Caco-2 (cell line): ENCODE results near the gene ABTB1. TPM values are rescaled to one million over a fixed set of nuclear protein-coding genes. Genes with fewer than 3 reads are reported as not detected.

Source experiments
- BruUV-seq: library from RNA; stranded (reverse); fragments of 400-500 nt; replicated peaks from 2 replicates; lab custom pipeline; 2021; lab: Mats Ljungman, UMichigan
- CTCF ChIA-PET: fragments of 300-600 bp; sonication (Branson Sonifier 250); formaldehyde crosslinking; loops from one replicate; lab custom pipeline; 2022; ENCODE audit warnings: antibody characterized with exemption; lab: Charles Lee
- POLR2A ChIA-PET: fragments of 300-600 bp; sonication (Branson Sonifier 250); formaldehyde crosslinking; loops from one replicate; lab custom pipeline; 2022; ENCODE audit warnings: antibody characterized with exemption; lab: Charles Lee
- DNase-seq, 2 experiments: peaks; one replicate each; pipeline versions ENCODE4 v3.0.0 to v3.0.0-alpha.2; 2020 to 2022
- H3K27me3 ChIP-seq: replicated peaks from 2 replicates; pipeline ENCODE4 v1.6.0; 2011; ENCODE audit warnings: low read length; ENCODE audit not compliant: control insufficient read depth, insufficient read depth
- H3K36me3 ChIP-seq: 2 replicates; pipeline ENCODE4 v1.5.1; 2011; ENCODE audit warnings: low read length; ENCODE audit not compliant: control insufficient read depth, insufficient read depth
- H3K4me1 ChIP-seq: fragments of 250-450 bp; sonication (Bioruptor Pico); 2 replicates; pipeline ENCODE4 v1.5.1; 2020; ENCODE audit warnings: mild to moderate bottlenecking
- H3K4me3 ChIP-seq: 2 replicates; pipeline ENCODE4 v1.5.1; 2011; ENCODE audit warnings: low read depth, mild to moderate bottlenecking, control low read depth, low read length
- H3K9me3 ChIP-seq: fragments of 250-450 bp; sonication (Bioruptor Pico); 2 replicates; pipeline ENCODE4 v1.5.1; 2020; ENCODE audit warnings: mild to moderate bottlenecking, moderate library complexity
- H3K27ac Mint-ChIP-seq: one replicate; pipeline ENCODE4 v1.8.0; 2022; ENCODE audit warnings: mixed read lengths; ENCODE audit not compliant: unreplicated experiment
- H3K27me3 Mint-ChIP-seq: one replicate; pipeline ENCODE4 v1.8.0; 2022; ENCODE audit warnings: mixed read lengths; ENCODE audit not compliant: insufficient read depth, unreplicated experiment
- H3K36me3 Mint-ChIP-seq: one replicate; pipeline ENCODE4 v1.8.0; 2022; ENCODE audit warnings: mild to moderate bottlenecking, mixed read lengths; ENCODE audit not compliant: insufficient read depth, unreplicated experiment
- H3K4me1 Mint-ChIP-seq: one replicate; pipeline ENCODE4 v1.8.0; 2022; ENCODE audit warnings: low read depth, mixed read lengths; ENCODE audit not compliant: unreplicated experiment
- H3K4me3 Mint-ChIP-seq: one replicate; pipeline ENCODE4 v1.8.0; 2022; ENCODE audit warnings: mild to moderate bottlenecking, moderate library complexity, mixed read lengths; ENCODE audit not compliant: unreplicated experiment
- H3K9me3 Mint-ChIP-seq: one replicate; pipeline ENCODE4 v1.8.0; 2022; ENCODE audit warnings: mixed read lengths; ENCODE audit not compliant: unreplicated experiment
- intact Hi-C: fragments of 100-400 bp; cut with micrococcal nuclease; formaldehyde crosslinking; loops from one replicate; pipeline ENCODE4 v1.10.0; 2022; ENCODE audit not compliant: unreplicated experiment
- total RNA-seq: library from RNA; stranded (reverse); gene quantifications from 2 replicates; pipeline ENCODE4 v1.2.3, GENCODE V29; 2022
- TF ChIP-seq, protein P1 (sequence below), 2 experiments: fragments of 200-600 bp in 1 of 2; IDR thresholded peaks; 1 replicate in 1 of 2; 2 replicates in 1 of 2; pipeline versions ENCODE4 v1.5.1 to v1.8.0; 2011 to 2022; ENCODE audit warnings: antibody characterized with exemption in 1 of 2, control low read depth in 1 of 2, inconsistent platforms in 1 of 2, low read depth in 1 of 2, low read length in 1 of 2, mild to moderate bottlenecking in 1 of 2, moderate library complexity in 1 of 2; ENCODE audit not compliant: insufficient read depth in 1 of 2, severe bottlenecking in 1 of 2, unreplicated experiment in 1 of 2

ABTB1 gene
- total RNA-seq, 1 experiment from 2014 or later = 6.2 TPM

DNA sequence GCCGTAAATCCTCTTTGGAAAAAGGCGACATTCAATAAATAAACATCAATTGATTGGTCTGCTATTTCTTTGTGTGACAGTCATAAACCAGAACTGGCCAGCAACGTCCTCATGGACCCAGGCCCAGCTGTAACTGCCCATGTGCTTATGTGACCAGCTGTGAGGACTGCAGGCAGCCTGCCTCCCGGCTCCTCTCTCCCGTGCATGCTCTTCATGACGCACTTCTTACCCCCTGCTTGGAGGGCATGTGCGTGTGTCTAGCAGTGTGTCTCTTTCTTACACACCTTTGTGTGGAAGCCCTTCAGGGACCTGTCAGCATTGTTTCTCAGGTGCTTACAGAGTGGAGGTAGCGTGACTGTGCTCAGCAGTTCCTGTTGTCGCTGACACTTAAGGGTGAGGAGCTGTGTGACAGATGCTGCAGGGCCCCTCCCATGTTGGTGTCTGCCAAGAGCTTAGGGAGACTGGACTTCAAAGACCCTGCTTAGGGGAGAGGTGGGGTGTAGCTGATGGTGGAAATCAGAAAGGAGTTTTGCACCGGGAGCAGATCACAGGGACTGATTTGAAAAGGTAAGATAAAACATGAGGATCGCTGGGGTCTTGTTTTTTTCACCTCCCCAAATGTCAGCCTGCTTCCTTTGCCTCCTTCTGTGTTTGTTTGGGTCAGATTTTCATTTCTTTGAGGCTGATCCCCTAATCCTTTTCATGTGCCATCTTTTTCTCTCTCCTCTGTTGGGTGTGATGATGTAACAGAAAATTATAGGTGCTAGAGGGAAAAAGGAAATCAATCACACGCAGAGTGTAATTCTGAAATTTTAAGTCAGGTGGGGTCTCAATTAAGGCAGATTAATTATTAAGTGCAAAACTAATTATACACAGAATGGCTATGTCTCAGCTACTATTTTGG is 41.7 kb upstream of the ABTB1 start:
- no peaks in the 10 kb centered on the region for H3K36me3 Mint-ChIP-seq
- H3K4me3 Mint-ChIP-seq = peak overlapping the region; percentile 42
- TF ChIP-seq, protein P1, sequence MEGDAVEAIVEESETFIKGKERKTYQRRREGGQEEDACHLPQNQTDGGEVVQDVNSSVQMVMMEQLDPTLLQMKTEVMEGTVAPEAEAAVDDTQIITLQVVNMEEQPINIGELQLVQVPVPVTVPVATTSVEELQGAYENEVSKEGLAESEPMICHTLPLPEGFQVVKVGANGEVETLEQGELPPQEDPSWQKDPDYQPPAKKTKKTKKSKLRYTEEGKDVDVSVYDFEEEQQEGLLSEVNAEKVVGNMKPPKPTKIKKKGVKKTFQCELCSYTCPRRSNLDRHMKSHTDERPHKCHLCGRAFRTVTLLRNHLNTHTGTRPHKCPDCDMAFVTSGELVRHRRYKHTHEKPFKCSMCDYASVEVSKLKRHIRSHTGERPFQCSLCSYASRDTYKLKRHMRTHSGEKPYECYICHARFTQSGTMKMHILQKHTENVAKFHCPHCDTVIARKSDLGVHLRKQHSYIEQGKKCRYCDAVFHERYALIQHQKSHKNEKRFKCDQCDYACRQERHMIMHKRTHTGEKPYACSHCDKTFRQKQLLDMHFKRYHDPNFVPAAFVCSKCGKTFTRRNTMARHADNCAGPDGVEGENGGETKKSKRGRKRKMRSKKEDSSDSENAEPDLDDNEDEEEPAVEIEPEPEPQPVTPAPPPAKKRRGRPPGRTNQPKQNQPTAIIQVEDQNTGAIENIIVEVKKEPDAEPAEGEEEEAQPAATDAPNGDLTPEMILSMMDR (IDR thresholded peaks at IDR 0.05; ENCODE audit: insufficient read depth in 1 of 2, low read depth in 1 of 2, low read length in 1 of 2, severe bottlenecking in 1 of 2, unreplicated experiment in 1 of 2) = no peak
- H3K9me3 ChIP-seq = no peaks in the 10 kb centered on the region
- intact Hi-C loops = no loop called here
- peaks cover 13% of the 10 kb centered on the region; the same call in 1 of the 2 replicates for H3K4me1 ChIP-seq
- H3K9me3 Mint-ChIP-seq = no peaks in the 10 kb centered on the region
- H3K27ac Mint-ChIP-seq = no peak overlapping the region
- POLR2A ChIA-PET = no interaction called here
- peaks cover 19% of the 10 kb centered on the region for H3K4me1 Mint-ChIP-seq
- DNase-seq = no peak
- no peaks in the 10 kb centered on the region for H3K27me3 ChIP-seq
- peaks cover 3% of the 10 kb centered on the region for H3K27me3 Mint-ChIP-seq
- H3K36me3 ChIP-seq = no peaks in the 10 kb centered on the region
- no peak overlapping the region for H3K4me3 ChIP-seq
- TSS peak; percentile 24 for BruUV-seq
- CTCF ChIA-PET = no interaction called here

- BruUV-seq = no TSS peak
- Histone ChIP-seq H3K4me1 (peaks cover 13% of the 10 kb centered on the region; the same call in 1 of the 2 replicates), H3K27me3 (no peaks in the 10 kb centered on the region), H3K36me3 (no peaks in the 10 kb centered on the region), H3K4me3 (no peak overlapping the region), H3K9me3 (no peaks in the 10 kb centered on the region)
- ChIA-PET CTCF (no interaction called here), POLR2A (interaction anchor here (0.6 kb wide), 1 partner anchor 19 kb away, joined by 4 read pairs; no protein-coding TSS in a partner anchor)
- peaks cover 3% of the 10 kb centered on the region for H3K27me3 Mint-ChIP-seq
- H3K4me1 Mint-ChIP-seq = peaks cover 19% of the 10 kb centered on the region
- DNase-seq = no peak
- H3K27ac Mint-ChIP-seq = no peak overlapping the region
- TF ChIP-seq, protein P1 (IDR thresholded peaks at IDR 0.05; ENCODE audit: insufficient read depth in 1 of 2, low read depth in 1 of 2, low read length in 1 of 2, severe bottlenecking in 1 of 2, unreplicated experiment in 1 of 2) = no peak
- H3K36me3 Mint-ChIP-seq = no peaks in the 10 kb centered on the region
- intact Hi-C loops = no loop called here
- H3K4me3 Mint-ChIP-seq = no peak overlapping the region
- H3K9me3 Mint-ChIP-seq = no peaks in the 10 kb centered on the region
Measured at GRCh38 chr3:127632035-127632820, 40.5 kb upstream of the ABTB1 start.

GRCh38 chr3:127634653-127635052 is 38.1 kb upstream of the ABTB1 start:
- no TSS peak for BruUV-seq
- Histone ChIP-seq H3K36me3 (no peaks in the 10 kb centered on the region), H3K27me3 (no peaks in the 10 kb centered on the region), H3K4me1 (0 out of 2 replicates have a peak, but pooled peaks cover 8% of the 10 kb centered on the region), H3K4me3 (no peak overlapping the region), H3K9me3 (no peaks in the 10 kb centered on the region)
- Mint-ChIP-seq H3K27me3 (no peaks in the 10 kb centered on the region), H3K36me3 (no peaks in the 10 kb centered on the region), H3K9me3 (no peaks in the 10 kb centered on the region), H3K4me1 (peaks cover 12% of the 10 kb centered on the region), H3K4me3 (no peak overlapping the region), H3K27ac (no peak overlapping the region)
- intact Hi-C loops = no loop called here
- DNase-seq = no peak
- CTCF ChIA-PET = interaction anchor here (0.5 to 1.1 kb wide), 3 partner anchors 17 to 360 kb away, joined by 3 to 6 read pairs (median 4); partner anchors contain the start of gene MCM2
- POLR2A ChIA-PET = no interaction called here
- TF ChIP-seq, protein P1 (IDR thresholded peaks at IDR 0.05; ENCODE audit: insufficient read depth in 1 of 2, low read depth in 1 of 2, low read length in 1 of 2, severe bottlenecking in 1 of 2, unreplicated experiment in 1 of 2) = no peak
